Naive thymus-derived CD4-positive, alpha-beta T cell (primary cell): ENCODE data around the gene MAML2. TPM values are rescaled to one million over a fixed set of nuclear protein-coding genes. Genes with fewer than 3 reads are reported as not detected.
A peak's percentile ranks its signal among the peaks of the same experiment; 100 is the strongest.

Experiments used
- ATAC-seq: fragments of 150-1000 bp; cut with Tn5 transposase; 2 replicates; pipeline ENCODE4 v1.10.0; 2021; ENCODE audit warnings: mild to moderate bottlenecking, moderate library complexity
- CTCF ChIA-PET: fragments of 350-600 bp; sonication (Branson Sonifier 250); formaldehyde crosslinking; loops from one replicate; lab custom pipeline; 2021; ENCODE audit warnings: antibody characterized with exemption; lab: Charles Lee
- POLR2A ChIA-PET: fragments of 350-600 bp; sonication (Branson Sonifier 250); formaldehyde crosslinking; loops from one replicate; lab custom pipeline; 2021; ENCODE audit warnings: antibody characterized with exemption, inconsistent platforms; lab: Charles Lee
- DNase-seq, 9 donors: peaks; one replicate each; pipeline versions ENCODE4 v3.0.0 to v3.0.0-alpha.2; 2020 to 2022; ENCODE audit warnings: mixed read lengths in 1 of 9
- H3K27ac ChIP-seq: one replicate; pipeline ENCODE4 v1.7.0; 2013; ENCODE audit warnings: mild to moderate bottlenecking, low read depth, low read length, moderate library complexity
- H3K27me3 ChIP-seq, 2 donors: one replicate each; pipeline ENCODE4 v1.7.0; 2013; ENCODE audit warnings: low read length in 2 of 2, mild to moderate bottlenecking in 2 of 2, moderate library complexity in 2 of 2; ENCODE audit not compliant: control insufficient read depth in 2 of 2, insufficient read depth in 2 of 2
- H3K36me3 ChIP-seq, 3 experiments: 1 replicate in 2 of 3; 2 replicates in 1 of 3; pipeline ENCODE4 v1.7.0; 2013; ENCODE audit warnings: low read length in 3 of 3, mild to moderate bottlenecking in 3 of 3, moderate library complexity in 1 of 3; ENCODE audit not compliant: insufficient read depth in 3 of 3, control insufficient read depth in 2 of 3
- H3K4me1 ChIP-seq, 2 donors: one replicate each; pipeline ENCODE4 v1.7.0; 2013; ENCODE audit warnings: low read length in 2 of 2, mild to moderate bottlenecking in 2 of 2, moderate library complexity in 1 of 2; ENCODE audit not compliant: control insufficient read depth in 2 of 2, insufficient read depth in 2 of 2
- H3K4me3 ChIP-seq: 2 replicates; pipeline ENCODE4 v1.7.0; 2013; ENCODE audit warnings: mild to moderate bottlenecking, low read length
- H3K9me3 ChIP-seq, 3 experiments: 1 replicate in 2 of 3; 2 replicates in 1 of 3; pipeline ENCODE4 v1.7.0; 2013; ENCODE audit warnings: low read length in 3 of 3; ENCODE audit not compliant: control insufficient read depth in 2 of 3
- H3K27ac Mint-ChIP-seq, 9 donors: one replicate each; pipeline ENCODE4 v1.8.0; 2020 to 2022; ENCODE audit warnings: mixed read lengths in 9 of 9, mild to moderate bottlenecking in 8 of 9, moderate library complexity in 5 of 9, inconsistent platforms in 2 of 9
- H3K27me3 Mint-ChIP-seq, 5 donors: one replicate each; pipeline ENCODE4 v1.8.0; 2021 to 2022; ENCODE audit warnings: mixed read lengths in 5 of 5, mild to moderate bottlenecking in 1 of 5
- H3K36me3 Mint-ChIP-seq, 5 donors: one replicate each; pipeline ENCODE4 v1.8.0; 2020 to 2022; ENCODE audit warnings: mixed read lengths in 5 of 5, mild to moderate bottlenecking in 3 of 5, inconsistent platforms in 1 of 5
- H3K4me1 Mint-ChIP-seq, 7 donors: one replicate each; pipeline ENCODE4 v1.8.0; 2020 to 2022; ENCODE audit warnings: mixed read lengths in 7 of 7, mild to moderate bottlenecking in 3 of 7, inconsistent platforms in 1 of 7
- H3K4me3 Mint-ChIP-seq, 10 donors: one replicate each; pipeline ENCODE4 v1.8.0; 2020 to 2022; ENCODE audit warnings: mild to moderate bottlenecking in 10 of 10, mixed read lengths in 10 of 10, moderate library complexity in 6 of 10, inconsistent platforms in 2 of 10
- H3K9me3 Mint-ChIP-seq, 11 donors: one replicate each; pipeline ENCODE4 v1.8.0; 2020 to 2022; ENCODE audit warnings: mixed read lengths in 11 of 11, mild to moderate bottlenecking in 4 of 11, inconsistent platforms in 1 of 11, moderate library complexity in 1 of 11
- intact Hi-C, 2 donors: fragments of 100-400 bp; cut with micrococcal nuclease; formaldehyde crosslinking; loops; one replicate each; pipeline ENCODE4 v1.15.1; 2023
- polyA plus RNA-seq, 2 donors: library from polyadenylated mRNA; unstranded; fragments of 300-500 nt; fragmentation: Illumina TruSeq; gene quantifications; one replicate each; pipeline ENCODE4 v1.2.3, GENCODE V29; 2021
- total RNA-seq, 6 experiments: library from RNA in 5 of 6; stranded (reverse) in 5 of 6; gene quantifications; 1 replicate in 5 of 6; 2 replicates in 1 of 6; pipeline ENCODE4 v1.2.3 and lab custom pipeline; 2021 to 2026

MAML2 gene
- total and polyA plus RNA-seq, 7 experiments from 2014 or later, result 12.6 to 81.3 (median 52.5) TPM

DNA sequence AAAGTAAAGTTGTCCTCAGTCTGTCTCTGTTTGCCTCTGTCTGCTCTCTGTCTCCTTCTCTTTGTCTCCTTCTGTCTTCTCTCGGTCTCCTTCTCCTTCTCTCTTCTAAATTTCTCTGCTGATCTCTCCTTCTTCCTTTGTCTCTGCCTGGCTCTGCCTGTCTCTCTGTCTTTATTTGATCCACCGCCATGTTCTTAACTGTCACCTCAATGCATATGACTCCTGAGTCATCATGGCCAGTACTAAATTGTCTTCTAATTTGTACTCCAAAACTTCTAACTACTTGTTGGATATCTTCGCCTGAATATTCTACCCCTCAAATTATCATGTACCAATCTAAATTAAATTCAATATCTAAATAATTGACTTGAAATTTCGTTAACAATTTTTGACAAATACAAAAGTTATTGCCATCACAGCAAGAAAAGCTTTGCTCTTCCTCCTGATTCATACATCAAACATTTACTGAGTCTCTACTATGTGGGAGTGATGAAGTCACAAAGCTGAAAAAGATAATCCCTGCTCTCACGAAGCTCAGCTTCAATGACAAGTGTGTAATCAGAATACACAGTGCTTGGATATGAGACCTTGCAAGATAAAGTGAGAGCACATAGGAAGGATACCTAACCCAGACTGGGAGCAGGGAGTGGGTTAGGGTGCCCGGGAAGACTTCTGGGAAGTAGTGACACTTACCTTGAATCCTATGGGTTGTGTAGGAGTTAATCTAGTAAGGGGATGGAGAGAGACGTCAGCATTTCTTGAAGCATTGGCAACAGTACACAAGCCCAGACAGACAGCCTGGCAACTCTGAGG is 193.0 kb downstream of the MAML2 start:
- POLR2A ChIA-PET, result interaction anchor here (0.5 kb wide), 1 partner anchor 706 kb away, joined by 3 read pairs; no protein-coding TSS in a partner anchor
- no peaks in the 10 kb centered on the region for H3K9me3 ChIP-seq
- no peak for DNase-seq
- H3K4me3 ChIP-seq, result no peak overlapping the region
- intact Hi-C loops, result no loop called here
- H3K4me1 ChIP-seq, result no peaks in the 10 kb centered on the region
- no peak overlapping the region for H3K27ac ChIP-seq
- H3K36me3 ChIP-seq, result no peaks in the 10 kb centered on the region
- Mint-ChIP-seq H3K4me3 (no peak overlapping the region), H3K27me3 (no peaks in the 10 kb centered on the region), H3K4me1 (peaks cover 21 to 63% (median 54%) of the 10 kb centered on the region in 7 donors), H3K27ac (no peak overlapping the region), H3K36me3 (peaks cover 4 to 34% (median 20%) of the 10 kb centered on the region in 5 donors), H3K9me3 (no peaks in the 10 kb centered on the region)
- no peak for ATAC-seq
- H3K27me3 ChIP-seq, result no peaks in the 10 kb centered on the region
- CTCF ChIA-PET, result interaction anchor here (1.4 kb wide), 1 partner anchor 16 kb away, joined by 4 read pairs; no protein-coding TSS in a partner anchor

DNA sequence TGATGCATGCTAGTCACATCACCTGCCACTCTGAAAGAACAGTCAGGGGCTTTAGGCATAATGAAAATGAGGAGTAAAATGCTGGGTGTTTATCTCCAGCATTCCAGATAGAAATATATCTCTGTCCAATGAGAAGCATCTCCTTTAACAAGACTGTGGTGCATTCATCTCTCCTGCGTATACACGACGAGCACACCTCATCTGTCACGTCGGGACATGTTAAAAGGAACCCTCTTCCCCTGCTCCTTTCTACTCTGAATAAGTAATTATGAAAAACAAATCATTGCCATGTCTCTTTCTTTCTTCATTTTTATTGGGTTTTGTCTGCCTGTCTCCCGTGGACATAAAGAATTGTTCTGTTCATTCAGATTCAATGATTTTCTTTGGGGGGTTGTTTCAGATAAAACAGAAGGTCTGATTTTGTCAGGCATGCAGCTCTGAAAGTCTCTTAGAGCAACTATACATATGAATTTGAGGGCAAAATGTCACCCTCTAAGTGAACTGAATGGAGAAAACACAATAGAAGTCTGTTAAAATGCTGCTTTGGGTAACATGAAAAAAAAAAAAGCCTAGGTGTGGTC is 195.0 kb downstream of the MAML2 start:
- Histone ChIP-seq H3K4me1 (no peaks in the 10 kb centered on the region), H3K4me3 (no peak overlapping the region), H3K27ac (no peak overlapping the region), H3K36me3 (no peaks in the 10 kb centered on the region), H3K9me3 (no peaks in the 10 kb centered on the region), H3K27me3 (no peaks in the 10 kb centered on the region)
- intact Hi-C loops, result no loop called here
- Mint-ChIP-seq H3K4me1 (peaks cover 13 to 65% (median 57%) of the 10 kb centered on the region in 7 donors), H3K27ac (peak overlapping the region in 7 of 9 donors; percentile 7 to 81 (median 56)), H3K4me3 (peak overlapping the region in 2 of 10 donors; percentile 1 to 15), H3K27me3 (no peaks in the 10 kb centered on the region), H3K9me3 (no peaks in the 10 kb centered on the region), H3K36me3 (peaks cover 4 to 37% (median 23%) of the 10 kb centered on the region in 5 donors)
- ATAC-seq, result no peak
- no peak for DNase-seq
- CTCF ChIA-PET, result interaction anchor here (0.6 kb wide), 1 partner anchor 14 kb away, joined by 3 read pairs; no protein-coding TSS in a partner anchor
- POLR2A ChIA-PET, result interaction anchor here (1.2 kb wide), 1 partner anchor 10 kb away, joined by 3 read pairs; no protein-coding TSS in a partner anchor

DNA sequence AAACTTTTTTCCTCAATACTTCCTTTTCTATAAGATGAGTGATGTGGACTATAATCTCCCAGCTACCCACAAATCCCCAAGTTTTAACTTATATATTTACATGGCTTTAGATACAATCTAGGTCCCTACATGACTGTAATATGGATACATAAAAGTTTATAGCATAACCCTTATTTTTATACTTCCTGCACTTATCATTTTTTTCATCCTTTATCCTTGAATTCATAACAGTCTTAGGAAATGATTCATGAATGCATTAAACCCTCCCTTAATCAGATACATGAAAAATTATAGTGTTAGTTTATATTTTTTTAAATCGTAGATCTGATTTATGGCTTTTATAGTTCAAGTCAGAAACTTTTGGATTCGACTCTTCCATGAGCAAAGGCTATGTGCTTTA is 195.8 kb downstream of the MAML2 start:
- Histone ChIP-seq H3K9me3 (no peaks in the 10 kb centered on the region), H3K27ac (no peak overlapping the region), H3K4me3 (no peak overlapping the region), H3K27me3 (no peaks in the 10 kb centered on the region), H3K4me1 (no peaks in the 10 kb centered on the region), H3K36me3 (no peaks in the 10 kb centered on the region)
- ATAC-seq, result no peak
- Mint-ChIP-seq H3K36me3 (peaks cover 4 to 32% (median 23%) of the 10 kb centered on the region in 5 donors), H3K27me3 (no peaks in the 10 kb centered on the region), H3K9me3 (no peaks in the 10 kb centered on the region), H3K4me3 (no peak overlapping the region), H3K27ac (peak overlapping the region in 5 of 9 donors; percentile 23 to 81 (median 48)), H3K4me1 (peaks cover 7 to 65% (median 57%) of the 10 kb centered on the region in 7 donors)
- POLR2A ChIA-PET, result interaction anchor here (1.0 kb wide), 1 partner anchor 196 kb away, joined by 8 read pairs; no protein-coding TSS in a partner anchor
- no peak for DNase-seq
- CTCF ChIA-PET, result no interaction called here
- intact Hi-C loops, result no loop called here

DNA sequence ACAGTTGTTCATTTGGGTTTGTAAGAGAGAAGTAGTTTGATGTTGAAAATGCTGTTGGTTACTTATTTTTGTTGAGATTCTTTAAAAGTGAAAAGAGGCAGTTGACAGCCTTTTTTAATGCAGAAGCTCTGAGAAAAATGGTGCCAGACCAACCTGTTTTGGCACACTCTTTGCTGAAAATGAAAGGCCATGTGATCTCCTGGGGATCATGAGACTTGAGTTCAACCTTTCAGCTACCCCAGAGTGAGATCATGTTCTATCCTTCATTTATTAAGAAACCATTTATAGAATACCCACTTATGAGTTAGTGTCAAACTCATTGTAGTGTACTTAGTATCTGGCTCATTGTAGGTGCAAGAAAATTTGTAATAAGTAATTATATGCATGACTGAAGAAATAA is 196.2 kb downstream of the MAML2 start:
- peak overlapping the region in 5 of 9 donors; percentile 9 to 64 (median 44) for H3K27ac Mint-ChIP-seq
- ChIA-PET POLR2A (interaction anchor here (1.0 kb wide), 1 partner anchor 197 kb away, joined by 8 read pairs; no protein-coding TSS in a partner anchor), CTCF (no interaction called here)
- H3K27me3 Mint-ChIP-seq, result no peaks in the 10 kb centered on the region
- H3K36me3 Mint-ChIP-seq, result peaks cover 4 to 36% (median 27%) of the 10 kb centered on the region in 5 donors
- H3K4me1 Mint-ChIP-seq, result peaks cover 5 to 66% (median 59%) of the 10 kb centered on the region in 7 donors
- H3K27ac ChIP-seq, result no peak overlapping the region
- no peaks in the 10 kb centered on the region for H3K36me3 ChIP-seq
- H3K4me1 ChIP-seq, result peaks cover 0 to under 1% of the 10 kb centered on the region in 2 donors
- no peak overlapping the region for H3K4me3 ChIP-seq
- no peak overlapping the region for H3K4me3 Mint-ChIP-seq
- DNase-seq, result no peak
- no peak for ATAC-seq
- H3K9me3 ChIP-seq, result no peaks in the 10 kb centered on the region
- no peaks in the 10 kb centered on the region for H3K27me3 ChIP-seq
- intact Hi-C loops, result loop anchor here in 1 of 2 donors (1.0 kb wide), 1 partner anchor 10 kb away; no protein-coding TSS in a partner anchor
- H3K9me3 Mint-ChIP-seq, result no peaks in the 10 kb centered on the region

DNA sequence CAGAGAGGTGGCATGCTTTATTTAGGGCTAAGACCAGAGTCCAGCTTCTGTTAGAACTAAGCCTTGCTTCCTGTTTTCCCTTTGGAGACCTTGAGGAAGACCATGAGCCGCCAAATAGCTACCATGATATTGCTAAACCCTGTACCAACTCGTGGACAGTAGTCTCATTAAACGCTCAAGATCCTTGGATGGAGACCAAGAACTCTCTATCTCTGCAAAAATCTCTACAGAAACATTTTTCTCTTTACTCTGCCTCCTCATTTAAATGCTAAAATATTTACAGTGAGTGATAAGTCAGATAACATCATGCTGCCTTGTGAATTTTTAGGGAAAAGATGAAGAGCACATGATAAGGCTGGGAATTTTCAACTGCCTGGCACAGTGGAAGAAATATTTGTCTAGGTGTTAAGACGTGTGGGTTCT is 197.8 kb downstream of the MAML2 start:
- ChIA-PET CTCF (interaction anchor here (0.5 kb wide), 1 partner anchor 17 kb away, joined by 3 read pairs; no protein-coding TSS in a partner anchor), POLR2A (interaction anchor here (1.1 kb wide), 2 partner anchors 8 to 43 kb away, joined by 3 read pairs; no protein-coding TSS in a partner anchor)
- H3K4me1 Mint-ChIP-seq, result peaks cover 13 to 82% (median 75%) of the 10 kb centered on the region in 7 donors
- Histone ChIP-seq H3K27me3 (no peaks in the 10 kb centered on the region), H3K36me3 (no peaks in the 10 kb centered on the region), H3K27ac (no peak overlapping the region), H3K4me1 (peaks cover 3 to 15% of the 10 kb centered on the region in 2 donors), H3K9me3 (no peaks in the 10 kb centered on the region), H3K4me3 (no peak overlapping the region)
- intact Hi-C loops, result no loop called here
- no peaks in the 10 kb centered on the region for H3K27me3 Mint-ChIP-seq
- H3K4me3 Mint-ChIP-seq, result peak overlapping the region in 1 of 10 donors; percentile 24
- DNase-seq (no peak), ATAC-seq (no peak)
- H3K27ac Mint-ChIP-seq, result peak overlapping the region in 4 of 9 donors; percentile 9 to 42 (median 32)
- peaks cover 0 to 4% (median 0%) of the 10 kb centered on the region in 11 donors for H3K9me3 Mint-ChIP-seq
- peaks cover 7 to 41% (median 33%) of the 10 kb centered on the region in 5 donors for H3K36me3 Mint-ChIP-seq

DNA sequence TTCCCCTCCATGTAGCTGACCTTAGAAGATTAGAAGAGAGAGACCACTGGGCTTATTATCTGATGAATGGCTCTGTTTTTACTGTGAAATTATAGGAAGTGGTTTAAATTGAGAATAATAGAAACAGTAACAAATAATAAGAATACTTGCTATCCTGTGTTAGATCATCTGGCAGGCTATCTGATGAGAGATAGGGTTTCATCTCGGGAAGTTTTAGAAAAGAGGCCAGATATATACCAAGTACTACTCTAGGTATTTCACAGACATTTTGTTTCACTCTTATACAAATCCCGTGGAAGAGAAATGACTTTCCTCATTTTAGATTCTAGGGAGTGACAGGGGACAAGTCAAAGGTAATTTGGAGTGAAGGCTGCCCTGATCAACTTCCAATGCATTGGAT is 198.4 kb downstream of the MAML2 start:
- DNase-seq, result no peak
- Histone ChIP-seq H3K4me3 (no peak overlapping the region), H3K9me3 (no peaks in the 10 kb centered on the region), H3K4me1 (peaks cover 9 to 21% of the 10 kb centered on the region in 2 donors), H3K27ac (no peak overlapping the region), H3K27me3 (no peaks in the 10 kb centered on the region), H3K36me3 (no peaks in the 10 kb centered on the region)
- Mint-ChIP-seq H3K27ac (peak overlapping the region in 4 of 9 donors; percentile 29 to 84 (median 56)), H3K9me3 (peaks cover 0 to 4% (median 0%) of the 10 kb centered on the region in 11 donors), H3K4me1 (peaks cover 20 to 89% (median 81%) of the 10 kb centered on the region in 7 donors), H3K27me3 (no peaks in the 10 kb centered on the region), H3K4me3 (no peak overlapping the region), H3K36me3 (peaks cover 7 to 48% (median 33%) of the 10 kb centered on the region in 5 donors)
- ChIA-PET POLR2A (interaction anchor here (1.1 to 1.6 kb wide), 2 partner anchors 11 to 42 kb away, joined by 3 to 5 read pairs; no protein-coding TSS in a partner anchor), CTCF (interaction anchor here (0.5 to 1.4 kb wide), 2 partner anchors 11 to 18 kb away, joined by 3 to 5 read pairs; no protein-coding TSS in a partner anchor)
- intact Hi-C loops, result no loop called here
- ATAC-seq, result no peak
